H9 (cell line): Measurements from ENCODE around the gene ARF1. TPM values are rescaled to one million over a fixed set of nuclear protein-coding genes. Genes with fewer than 3 reads are reported as not detected.

Source experiments
- DNase-seq: peaks from one replicate; pipeline ENCODE4 v3.0.0-alpha.2; 2017
- H2AFZ ChIP-seq: one replicate; pipeline ENCODE4 v1.6.1; 2013; ENCODE audit warnings: mild to moderate bottlenecking, low read length, control low read depth, moderate library complexity
- H2AK5ac ChIP-seq: 2 replicates; pipeline ENCODE4 v1.6.1; 2013; ENCODE audit warnings: low read length, control low read depth, mixed read lengths; ENCODE audit not compliant: insufficient read length
- H2BK120ac ChIP-seq: one replicate; pipeline ENCODE4 v1.6.1; 2013; ENCODE audit warnings: low read depth, mild to moderate bottlenecking, low read length, control low read depth, inconsistent platforms; ENCODE audit not compliant: poor library complexity, severe bottlenecking
- H2BK12ac ChIP-seq: 2 replicates; pipeline ENCODE4 v1.6.1; 2013; ENCODE audit warnings: low read length, control low read depth, mixed read lengths, low read depth; ENCODE audit not compliant: insufficient read length
- H2BK15ac ChIP-seq: 2 replicates; pipeline ENCODE4 v1.6.1; 2013; ENCODE audit warnings: low read depth, low read length, control low read depth
- H2BK20ac ChIP-seq: one replicate; pipeline ENCODE4 v1.6.1; 2013; ENCODE audit warnings: low read depth, mild to moderate bottlenecking, low read length, control low read depth, inconsistent platforms; ENCODE audit not compliant: poor library complexity, severe bottlenecking
- H2BK5ac ChIP-seq: 2 replicates; pipeline ENCODE4 v1.6.1; 2013; ENCODE audit warnings: low read length, control low read depth, mixed read lengths; ENCODE audit not compliant: insufficient read length
- H3K14ac ChIP-seq: 2 replicates; pipeline ENCODE4 v1.6.1; 2013; ENCODE audit warnings: low read length, control low read depth; ENCODE audit not compliant: insufficient read depth
- H3K18ac ChIP-seq: 2 replicates; pipeline ENCODE4 v1.6.1; 2013; ENCODE audit warnings: low read depth, mild to moderate bottlenecking, mixed read lengths, low read length, control low read depth; ENCODE audit not compliant: insufficient read length
- H3K23ac ChIP-seq: 2 replicates; pipeline ENCODE4 v1.6.1; 2013; ENCODE audit warnings: low read length, control low read depth, mixed read lengths, low read depth; ENCODE audit not compliant: insufficient read length
- H3K23me2 ChIP-seq: 2 replicates; pipeline ENCODE4 v1.6.1; 2013; ENCODE audit warnings: low read depth, mild to moderate bottlenecking, mixed read lengths, low read length, control low read depth; ENCODE audit not compliant: insufficient read length, poor library complexity, severe bottlenecking
- H3K27ac ChIP-seq: 2 replicates; pipeline ENCODE4 v1.5.1; 2013; ENCODE audit warnings: low read length, control low read depth, mixed read lengths, low read depth; ENCODE audit not compliant: insufficient read length
- H3K27me3 ChIP-seq: 2 replicates; pipeline ENCODE4 v1.6.1; 2013; ENCODE audit warnings: low read length, control low read depth, inconsistent platforms; ENCODE audit not compliant: insufficient read depth
- H3K4ac ChIP-seq: 2 replicates; pipeline ENCODE4 v1.6.1; 2013; ENCODE audit warnings: low read depth, mild to moderate bottlenecking, control low read depth, inconsistent platforms, low read length, moderate library complexity
- H3K4me1 ChIP-seq: 2 replicates; pipeline ENCODE4 v1.6.1; 2013; ENCODE audit warnings: low read length, control low read depth, inconsistent platforms; ENCODE audit not compliant: insufficient read depth
- H3K4me2 ChIP-seq: 2 replicates; pipeline ENCODE4 v1.6.1; 2013; ENCODE audit warnings: low read length, control low read depth, mixed read lengths; ENCODE audit not compliant: insufficient read length, insufficient read depth
- H3K56ac ChIP-seq: 2 replicates; pipeline ENCODE4 v1.6.1; 2013; ENCODE audit warnings: low read depth, mild to moderate bottlenecking, mixed read lengths, low read length, control low read depth; ENCODE audit not compliant: insufficient read length
- H3K79me1 ChIP-seq: 2 replicates; pipeline ENCODE4 v1.6.1; 2013; ENCODE audit warnings: low read depth, mild to moderate bottlenecking, moderate library complexity, low read length, control low read depth, inconsistent platforms; ENCODE audit not compliant: insufficient read depth, poor library complexity, severe bottlenecking
- H3K79me2 ChIP-seq: 2 replicates; pipeline ENCODE4 v1.6.1; 2013; ENCODE audit warnings: low read length, control low read depth, inconsistent platforms; ENCODE audit not compliant: insufficient read depth
- H3K9ac ChIP-seq: 2 replicates; pipeline ENCODE4 v1.6.1; 2013; ENCODE audit warnings: low read length, control low read depth, mixed read lengths; ENCODE audit not compliant: insufficient read length; ENCODE audit errors: extremely low read depth
- H3K9me3 ChIP-seq: one replicate; pipeline ENCODE4 v1.6.1; 2013; ENCODE audit warnings: low read depth, low read length, inconsistent platforms; ENCODE audit not compliant: control insufficient read depth
- H3T11ph ChIP-seq: one replicate; pipeline ENCODE4 v1.6.1; 2013; ENCODE audit warnings: mild to moderate bottlenecking, low read length, control low read depth, inconsistent platforms
- H4K20me1 ChIP-seq: one replicate; pipeline ENCODE4 v1.6.1; 2013; ENCODE audit not compliant: control insufficient read depth, insufficient read length, insufficient read depth
- H4K5ac ChIP-seq: 2 replicates; pipeline ENCODE4 v1.6.1; 2013; ENCODE audit warnings: low read depth, mild to moderate bottlenecking, mixed read lengths, low read length, control low read depth; ENCODE audit not compliant: insufficient read length
- H4K8ac ChIP-seq: replicated peaks from 2 replicates; pipeline ENCODE4 v1.6.1; 2013; ENCODE audit warnings: low read length, control low read depth, mixed read lengths, low read depth; ENCODE audit not compliant: insufficient read length
- H4K91ac ChIP-seq: 2 replicates; pipeline ENCODE4 v1.6.1; 2013; ENCODE audit warnings: low read depth, mild to moderate bottlenecking, moderate library complexity, mixed read lengths, low read length, control low read depth; ENCODE audit not compliant: insufficient read length
- H3K27ac Mint-ChIP-seq, 3 experiments: 2 replicates in 2 of 3; 3 replicates in 1 of 3; pipeline ENCODE4 v1.8.0; 2020 to 2021; ENCODE audit warnings: mixed read lengths in 3 of 3, mild to moderate bottlenecking in 1 of 3, moderate library complexity in 1 of 3
- H3K27me3 Mint-ChIP-seq: 2 replicates; pipeline ENCODE4 v1.8.0; 2021; ENCODE audit warnings: low read depth, mild to moderate bottlenecking, moderate library complexity, mixed read lengths
- H3K36me3 Mint-ChIP-seq, 3 experiments: 2 replicates in 2 of 3; 3 replicates in 1 of 3; pipeline ENCODE4 v1.8.0; 2020 to 2021; ENCODE audit warnings: low read depth in 3 of 3, mixed read lengths in 3 of 3; ENCODE audit not compliant: insufficient read depth in 1 of 3
- H3K4me1 Mint-ChIP-seq, 2 experiments: 2 replicates each; pipeline ENCODE4 v1.8.0; 2020; ENCODE audit warnings: mixed read lengths in 2 of 2
- H3K4me3 Mint-ChIP-seq, 2 experiments: 2 replicates in 1 of 2; 3 replicates in 1 of 2; pipeline ENCODE4 v1.8.0; 2020 to 2021; ENCODE audit warnings: mild to moderate bottlenecking in 2 of 2, mixed read lengths in 2 of 2, moderate library complexity in 1 of 2
- H3K9me3 Mint-ChIP-seq, 2 experiments: 2 replicates in 1 of 2; 3 replicates in 1 of 2; pipeline ENCODE4 v1.8.0; 2020; ENCODE audit warnings: mild to moderate bottlenecking in 2 of 2, mixed read lengths in 2 of 2, moderate library complexity in 1 of 2
- whole genome bisulfite sequencing: extraction: QIAGEN DNeasy Blood & Tissue Kit; methylation state at CpG from one replicate; pipeline ENCODE4 v1.1.7; 2013; ENCODE audit warnings: missing lambda C conversion rate, low lambda C conversion rate, mixed read lengths; ENCODE audit not compliant: insufficient read length; ENCODE audit errors: extremely low coverage; 5-methylcytosine and 5-hydroxymethylcytosine counted together
- total RNA-seq: library from RNA; stranded (reverse); gene quantifications from 2 replicates; pipeline ENCODE4 v1.2.1, GENCODE V29; 2021
- TF ChIP-seq, protein P1 (sequence below): fragments of 200-600 bp; sonication (generic); conservative IDR thresholded peaks from 3 replicates; pipeline ENCODE4 v1.8.0; 2021; ENCODE audit warnings: antibody characterized with exemption, mild to moderate bottlenecking

The ARF1 gene
- total RNA-seq, 1 experiment from 2014 or later = 258 TPM

DNA sequence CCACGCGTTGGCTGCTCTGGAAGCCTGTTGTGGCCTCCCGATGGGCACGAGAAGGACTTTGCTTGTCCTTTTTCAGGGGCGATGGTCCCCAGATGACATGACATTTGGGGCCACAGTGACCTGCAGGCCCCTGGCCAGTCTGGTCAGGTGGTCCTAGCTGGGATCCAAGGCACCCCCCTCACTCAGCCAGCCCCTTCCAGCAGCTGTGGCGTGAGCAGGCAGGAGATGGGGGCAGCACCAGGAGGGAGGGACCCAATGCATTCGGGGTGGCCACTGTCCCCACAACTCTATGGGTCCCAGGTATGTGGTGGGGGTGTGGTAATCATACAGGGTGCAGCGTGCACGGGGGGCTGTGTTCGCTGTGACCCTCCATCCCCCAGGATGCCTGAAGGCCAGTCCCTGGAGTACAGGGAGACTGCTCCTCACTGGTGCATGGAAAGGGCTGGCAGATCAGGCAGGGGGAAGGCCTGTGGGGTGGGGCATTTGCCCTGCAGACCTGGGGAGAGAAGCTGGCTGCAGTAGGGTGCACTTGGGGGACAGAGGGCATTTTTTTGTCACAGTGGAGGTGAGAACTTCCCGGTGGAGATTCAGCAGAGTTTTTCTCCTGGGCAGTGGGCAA is 44.0 kb upstream of the ARF1 start:
- no peaks in the 10 kb centered on the region for H3K9me3 ChIP-seq
- H2AK5ac ChIP-seq = no peak overlapping the region
- H4K91ac ChIP-seq = no peak overlapping the region
- no peak overlapping the region for H2BK15ac ChIP-seq
- H2BK120ac ChIP-seq = no peak overlapping the region
- H3K4me1 ChIP-seq = no peaks in the 10 kb centered on the region
- H2BK5ac ChIP-seq = no peak overlapping the region
- TF ChIP-seq, protein P1, sequence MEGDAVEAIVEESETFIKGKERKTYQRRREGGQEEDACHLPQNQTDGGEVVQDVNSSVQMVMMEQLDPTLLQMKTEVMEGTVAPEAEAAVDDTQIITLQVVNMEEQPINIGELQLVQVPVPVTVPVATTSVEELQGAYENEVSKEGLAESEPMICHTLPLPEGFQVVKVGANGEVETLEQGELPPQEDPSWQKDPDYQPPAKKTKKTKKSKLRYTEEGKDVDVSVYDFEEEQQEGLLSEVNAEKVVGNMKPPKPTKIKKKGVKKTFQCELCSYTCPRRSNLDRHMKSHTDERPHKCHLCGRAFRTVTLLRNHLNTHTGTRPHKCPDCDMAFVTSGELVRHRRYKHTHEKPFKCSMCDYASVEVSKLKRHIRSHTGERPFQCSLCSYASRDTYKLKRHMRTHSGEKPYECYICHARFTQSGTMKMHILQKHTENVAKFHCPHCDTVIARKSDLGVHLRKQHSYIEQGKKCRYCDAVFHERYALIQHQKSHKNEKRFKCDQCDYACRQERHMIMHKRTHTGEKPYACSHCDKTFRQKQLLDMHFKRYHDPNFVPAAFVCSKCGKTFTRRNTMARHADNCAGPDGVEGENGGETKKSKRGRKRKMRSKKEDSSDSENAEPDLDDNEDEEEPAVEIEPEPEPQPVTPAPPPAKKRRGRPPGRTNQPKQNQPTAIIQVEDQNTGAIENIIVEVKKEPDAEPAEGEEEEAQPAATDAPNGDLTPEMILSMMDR = no peak
- no peak overlapping the region for H3K27ac ChIP-seq
- H3K36me3 Mint-ChIP-seq = no peaks in the 10 kb centered on the region; a peak in 1 of 7 replicates
- DNase-seq = peak; percentile 24
- H3K4me2 ChIP-seq = no peak overlapping the region
- H3K18ac ChIP-seq = no peak overlapping the region
- no peak overlapping the region for H3T11ph ChIP-seq
- H3K27me3 Mint-ChIP-seq = peaks cover 45% of the 10 kb centered on the region
- peaks cover under 1 to 1% of the 10 kb centered on the region in 2 experiments; a peak in 4 of 5 replicates for H3K9me3 Mint-ChIP-seq
- no peak overlapping the region for H4K5ac ChIP-seq
- no peak overlapping the region for H3K23ac ChIP-seq
- no CpG with 5 or more reads among the region's 11 CpGs for WGBS
- H3K4me1 Mint-ChIP-seq = peaks cover 2 to 12% of the 10 kb centered on the region in 2 experiments; a peak in 3 of 4 replicates
- H3K23me2 ChIP-seq = peaks cover 5% of the 10 kb centered on the region
- no peaks in the 10 kb centered on the region for H3K79me2 ChIP-seq
- peaks cover 30% of the 10 kb centered on the region; the same call in 1 of the 2 replicates for H3K27me3 ChIP-seq
- peak overlapping the region in 1 of 2 experiments; percentile 53; a peak in 2 of 5 replicates for H3K4me3 Mint-ChIP-seq
- no peak overlapping the region for H2BK20ac ChIP-seq
- no peak overlapping the region for H4K8ac ChIP-seq
- H3K14ac ChIP-seq = no peak overlapping the region
- H4K20me1 ChIP-seq = no peaks in the 10 kb centered on the region
- no peak overlapping the region for H3K4ac ChIP-seq
- no peak overlapping the region for H3K27ac Mint-ChIP-seq
- no peak overlapping the region for H3K56ac ChIP-seq
- no peak overlapping the region for H2AFZ ChIP-seq
- H3K9ac ChIP-seq = no peak overlapping the region
- no peak overlapping the region for H2BK12ac ChIP-seq
- no peaks in the 10 kb centered on the region for H3K79me1 ChIP-seq
